IMR-90 (cell line): ENCODE results near the gene ANO1.

ENCODE experiments used
- BHLHE40 ChIP-seq: fragments of 150-350 bp; IDR thresholded peaks from 2 replicates; pipeline ENCODE4 v1.6.1; 2016; ENCODE audit warnings: mild to moderate bottlenecking, low read depth, low read length
- CEBPB ChIP-seq: IDR thresholded peaks from 2 replicates; pipeline ENCODE4 v1.6.1; 2012; ENCODE audit warnings: low read depth, low read length, improper control_type of control experiment
- CTCF ChIP-seq: conservative IDR thresholded peaks from 2 replicates; pipeline ENCODE4 v1.5.1; 2012; ENCODE audit warnings: mild to moderate bottlenecking, low read depth, low read length, improper control_type of control experiment
- FOS ChIP-seq: fragments of 150-350 bp; IDR thresholded peaks from 2 replicates; pipeline ENCODE4 v1.6.1; 2016; ENCODE audit warnings: low read depth, low read length
- MAFK ChIP-seq: IDR thresholded peaks from 2 replicates; pipeline ENCODE4 v1.6.1; 2012; ENCODE audit warnings: low read depth, low read length, improper control_type of control experiment
- MAZ ChIP-seq: IDR thresholded peaks from 2 replicates; pipeline ENCODE4 v1.6.1; 2012; ENCODE audit warnings: low read depth, mild to moderate bottlenecking, low read length, improper control_type of control experiment, moderate library complexity, borderline replicate concordance
- MXI1 ChIP-seq: IDR thresholded peaks from 2 replicates; pipeline ENCODE4 v1.6.1; 2012; ENCODE audit warnings: low read depth, mild to moderate bottlenecking, low read length, moderate library complexity, borderline replicate concordance
- POLR2A ChIP-seq: IDR thresholded peaks from 2 replicates; pipeline ENCODE4 v1.6.1; 2012; ENCODE audit warnings: mild to moderate bottlenecking, low read depth, low read length
- RAD21 ChIP-seq: IDR thresholded peaks from 2 replicates; pipeline ENCODE4 v1.6.1; 2012; ENCODE audit warnings: low read length, improper control_type of control experiment
- USF2 ChIP-seq: fragments of 150-350 bp; IDR thresholded peaks from 2 replicates; pipeline ENCODE4 v1.6.1; 2017; ENCODE audit warnings: mild to moderate bottlenecking, antibody characterized with exemption, low read length, low read depth

- no peak for TF ChIP-seq CTCF
- TF ChIP-seq POLR2A, result no peak
- no peak for TF ChIP-seq USF2
- no peak for TF ChIP-seq MAFK
- no peak for TF ChIP-seq MAZ
- no peak for TF ChIP-seq BHLHE40
- no peak for TF ChIP-seq MXI1
- TF ChIP-seq CEBPB, result no peak
- TF ChIP-seq RAD21, result no peak
- TF ChIP-seq FOS, result no peak
These were observed 132.4 kb downstream of the ANO1 start for GRCh38 chr11:70210530-70210929.
